Panc1 (cell line): ENCODE measurements around the gene CCDC38. TPM values are rescaled to one million over a fixed set of nuclear protein-coding genes. Genes with fewer than 3 reads are reported as not detected.

Experiments used
- ATAC-seq: fragments of 200-7000 bp; cut with Tn5 transposase; 2 replicates; pipeline ENCODE4 v1.9.1; 2020; ENCODE audit warnings: mild to moderate bottlenecking, moderate library complexity
- BruUV-seq: library from RNA; stranded (reverse); fragments of 400-500 nt; replicated peaks from 2 replicates; lab custom pipeline; 2021; lab: Mats Ljungman, UMichigan
- CTCF ChIA-PET: fragments of 300-600 bp; sonication (Branson Sonifier 250); formaldehyde crosslinking; loops from one replicate; lab custom pipeline; 2022; ENCODE audit warnings: antibody characterized with exemption; lab: Charles Lee
- POLR2A ChIA-PET: fragments of 300-600 bp; sonication (Branson Sonifier 250); formaldehyde crosslinking; loops from one replicate; lab custom pipeline; 2022; ENCODE audit warnings: antibody characterized with exemption; lab: Charles Lee
- DNase-seq: peaks from one replicate; pipeline ENCODE4 v3.0.0-alpha.2; 2010; ENCODE audit warnings: low read depth, low spot score
- H3K27ac ChIP-seq: 2 replicates; pipeline ENCODE4 v1.5.1; 2011; ENCODE audit warnings: mild to moderate bottlenecking, low read length, inconsistent platforms
- H3K27me3 ChIP-seq: fragments of 200-500 bp; sonication (Bioruptor generic); 2 replicates; pipeline ENCODE4 v1.6.0; 2014; ENCODE audit warnings: low read length, inconsistent platforms; ENCODE audit not compliant: control insufficient read depth, insufficient read depth
- H3K36me3 ChIP-seq: fragments of 200-500 bp; sonication (Bioruptor generic); 2 replicates; pipeline ENCODE4 v1.5.1; 2014; ENCODE audit warnings: inconsistent platforms, mild to moderate bottlenecking, low read length, moderate library complexity; ENCODE audit not compliant: control insufficient read depth, insufficient read depth
- H3K4me1 ChIP-seq: 2 replicates; pipeline ENCODE4 v1.5.1; 2011; ENCODE audit warnings: inconsistent platforms, mild to moderate bottlenecking, low read length, moderate library complexity; ENCODE audit not compliant: control insufficient read depth, insufficient read depth
- H3K4me3 ChIP-seq, 2 experiments: 2 replicates each; pipeline ENCODE4 v1.5.1; 2011 to 2012; ENCODE audit warnings: low read depth in 2 of 2, low read length in 2 of 2, mild to moderate bottlenecking in 2 of 2, inconsistent platforms in 1 of 2, moderate library complexity in 1 of 2
- H3K9me3 ChIP-seq: fragments of 200-500 bp; sonication (Bioruptor generic); 2 replicates; pipeline ENCODE4 v1.5.1; 2014; ENCODE audit warnings: low read depth, mild to moderate bottlenecking, inconsistent platforms, low read length, moderate library complexity; ENCODE audit not compliant: control insufficient read depth, insufficient read depth
- POLR2AphosphoS5 ChIP-seq: IDR thresholded peaks from 2 replicates; pipeline ENCODE4 v1.6.1; 2012; ENCODE audit warnings: mild to moderate bottlenecking, low read depth, low read length, moderate library complexity
- SIN3A ChIP-seq: IDR thresholded peaks from 2 replicates; pipeline ENCODE4 v1.6.1; 2012; ENCODE audit warnings: low read depth, mild to moderate bottlenecking, low read length, moderate library complexity, borderline replicate concordance; ENCODE audit not compliant: insufficient read depth
- TCF7L2 ChIP-seq: IDR thresholded peaks from 2 replicates; pipeline ENCODE4 v1.6.1; 2011; ENCODE audit warnings: mild to moderate bottlenecking, low read depth, low read length, inconsistent platforms
- in situ Hi-C: cut with HindIII; loops from 2 replicates; pipeline ENCODE4 v1.10.0; 2016; ENCODE audit warnings: low sequenced_read_pairs, low pct_unique_long_range_greater_than_20kb
- intact Hi-C: fragments of 100-400 bp; cut with micrococcal nuclease; formaldehyde crosslinking; loops from one replicate; pipeline ENCODE4 v1.10.0; 2022; ENCODE audit not compliant: unreplicated experiment
- total RNA-seq: library from RNA; stranded (reverse); gene quantifications from one replicate; pipeline ENCODE4 v1.2.1, GENCODE V29; 2021; ENCODE audit not compliant: unreplicated experiment
- TF ChIP-seq, protein P1 (sequence below), 2 experiments: IDR thresholded peaks; 2 replicates each; pipeline ENCODE4 v1.6.1; 2011 to 2012; ENCODE audit warnings: low read depth in 2 of 2, control low read depth in 1 of 2, low read length in 1 of 2, mild to moderate bottlenecking in 1 of 2, moderate library complexity in 1 of 2; ENCODE audit not compliant: insufficient read depth in 1 of 2
- TF ChIP-seq, protein P2 (sequence below): fragments of 450-650 bp; IDR thresholded peaks from 2 replicates; pipeline ENCODE4 v1.5.1; 2017; ENCODE audit warnings: mild to moderate bottlenecking

The CCDC38 gene
- total RNA-seq, 1 experiment from 2014 or later, result not detected

DNA sequence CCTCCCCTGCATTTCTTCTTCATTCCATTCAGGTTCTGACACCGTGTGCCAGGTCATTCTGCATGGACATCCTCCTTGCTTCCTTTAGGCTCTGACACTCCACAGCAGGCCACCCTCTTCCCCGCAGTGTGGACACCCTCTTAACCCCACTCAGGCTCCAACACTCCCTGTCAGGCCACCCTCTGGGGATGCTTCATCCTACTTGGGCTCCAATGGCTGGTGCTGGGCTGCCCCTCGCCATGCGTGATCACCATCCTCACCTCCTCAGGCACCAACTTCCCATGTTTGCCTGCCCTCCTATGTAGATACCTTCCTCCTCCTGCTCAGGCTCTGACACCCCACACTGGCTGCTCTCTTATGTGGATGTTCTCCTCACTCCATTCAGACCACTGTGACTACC lies 90.3 kb downstream of the CCDC38 start:
- ChIA-PET POLR2A (no interaction called here), CTCF (no interaction called here)
- in situ Hi-C loops, result no loop called here
- no peak for ATAC-seq
- H3K4me1 ChIP-seq, result no peaks in the 10 kb centered on the region
- H3K9me3 ChIP-seq, result no peaks in the 10 kb centered on the region
- H3K36me3 ChIP-seq, result no peaks in the 10 kb centered on the region
- no peak for DNase-seq
- no TSS peak for BruUV-seq
- intact Hi-C loops, result no loop called here
- H3K27me3 ChIP-seq, result peaks cover 2% of the 10 kb centered on the region; the same call in 1 of the 2 replicates
- no peak overlapping the region for H3K4me3 ChIP-seq
- TF ChIP-seq POLR2AphosphoS5, result no peak
- TF ChIP-seq, protein P1, sequence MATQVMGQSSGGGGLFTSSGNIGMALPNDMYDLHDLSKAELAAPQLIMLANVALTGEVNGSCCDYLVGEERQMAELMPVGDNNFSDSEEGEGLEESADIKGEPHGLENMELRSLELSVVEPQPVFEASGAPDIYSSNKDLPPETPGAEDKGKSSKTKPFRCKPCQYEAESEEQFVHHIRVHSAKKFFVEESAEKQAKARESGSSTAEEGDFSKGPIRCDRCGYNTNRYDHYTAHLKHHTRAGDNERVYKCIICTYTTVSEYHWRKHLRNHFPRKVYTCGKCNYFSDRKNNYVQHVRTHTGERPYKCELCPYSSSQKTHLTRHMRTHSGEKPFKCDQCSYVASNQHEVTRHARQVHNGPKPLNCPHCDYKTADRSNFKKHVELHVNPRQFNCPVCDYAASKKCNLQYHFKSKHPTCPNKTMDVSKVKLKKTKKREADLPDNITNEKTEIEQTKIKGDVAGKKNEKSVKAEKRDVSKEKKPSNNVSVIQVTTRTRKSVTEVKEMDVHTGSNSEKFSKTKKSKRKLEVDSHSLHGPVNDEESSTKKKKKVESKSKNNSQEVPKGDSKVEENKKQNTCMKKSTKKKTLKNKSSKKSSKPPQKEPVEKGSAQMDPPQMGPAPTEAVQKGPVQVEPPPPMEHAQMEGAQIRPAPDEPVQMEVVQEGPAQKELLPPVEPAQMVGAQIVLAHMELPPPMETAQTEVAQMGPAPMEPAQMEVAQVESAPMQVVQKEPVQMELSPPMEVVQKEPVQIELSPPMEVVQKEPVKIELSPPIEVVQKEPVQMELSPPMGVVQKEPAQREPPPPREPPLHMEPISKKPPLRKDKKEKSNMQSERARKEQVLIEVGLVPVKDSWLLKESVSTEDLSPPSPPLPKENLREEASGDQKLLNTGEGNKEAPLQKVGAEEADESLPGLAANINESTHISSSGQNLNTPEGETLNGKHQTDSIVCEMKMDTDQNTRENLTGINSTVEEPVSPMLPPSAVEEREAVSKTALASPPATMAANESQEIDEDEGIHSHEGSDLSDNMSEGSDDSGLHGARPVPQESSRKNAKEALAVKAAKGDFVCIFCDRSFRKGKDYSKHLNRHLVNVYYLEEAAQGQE (IDR thresholded peaks at IDR 0.05; ENCODE audit: insufficient read depth in 1 of 2, low read depth in 2 of 2, low read length in 1 of 2), result no peak
- TF ChIP-seq, protein P2, sequence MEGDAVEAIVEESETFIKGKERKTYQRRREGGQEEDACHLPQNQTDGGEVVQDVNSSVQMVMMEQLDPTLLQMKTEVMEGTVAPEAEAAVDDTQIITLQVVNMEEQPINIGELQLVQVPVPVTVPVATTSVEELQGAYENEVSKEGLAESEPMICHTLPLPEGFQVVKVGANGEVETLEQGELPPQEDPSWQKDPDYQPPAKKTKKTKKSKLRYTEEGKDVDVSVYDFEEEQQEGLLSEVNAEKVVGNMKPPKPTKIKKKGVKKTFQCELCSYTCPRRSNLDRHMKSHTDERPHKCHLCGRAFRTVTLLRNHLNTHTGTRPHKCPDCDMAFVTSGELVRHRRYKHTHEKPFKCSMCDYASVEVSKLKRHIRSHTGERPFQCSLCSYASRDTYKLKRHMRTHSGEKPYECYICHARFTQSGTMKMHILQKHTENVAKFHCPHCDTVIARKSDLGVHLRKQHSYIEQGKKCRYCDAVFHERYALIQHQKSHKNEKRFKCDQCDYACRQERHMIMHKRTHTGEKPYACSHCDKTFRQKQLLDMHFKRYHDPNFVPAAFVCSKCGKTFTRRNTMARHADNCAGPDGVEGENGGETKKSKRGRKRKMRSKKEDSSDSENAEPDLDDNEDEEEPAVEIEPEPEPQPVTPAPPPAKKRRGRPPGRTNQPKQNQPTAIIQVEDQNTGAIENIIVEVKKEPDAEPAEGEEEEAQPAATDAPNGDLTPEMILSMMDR, result no peak
- no peak for TF ChIP-seq SIN3A
- H3K27ac ChIP-seq, result no peak overlapping the region

DNA sequence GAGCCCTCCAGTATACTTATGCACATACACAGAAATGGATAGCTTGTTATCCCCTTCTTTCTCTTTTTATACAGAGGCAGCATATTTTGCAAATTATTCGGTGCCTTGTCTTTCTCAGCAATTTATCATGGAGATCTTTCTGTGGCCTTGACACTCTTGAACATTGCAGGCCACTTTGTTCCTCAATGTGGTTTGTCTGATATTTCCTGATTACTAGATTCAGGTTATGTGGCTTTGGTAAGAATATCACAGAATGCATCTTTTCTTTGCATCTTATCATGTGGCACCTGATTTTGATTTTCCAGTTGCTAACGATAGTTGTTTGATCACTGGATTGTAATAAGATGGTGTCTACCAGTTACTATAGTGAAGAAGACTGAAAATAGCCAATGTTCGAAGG lies 90.8 kb downstream of the CCDC38 start:
- TF ChIP-seq TCF7L2, result no peak
- TF ChIP-seq, protein P2, result no peak
- TF ChIP-seq, protein P1 (IDR thresholded peaks at IDR 0.05; ENCODE audit: insufficient read depth in 1 of 2, low read depth in 2 of 2, low read length in 1 of 2), result no peak
- no peak for TF ChIP-seq SIN3A
- no peak for TF ChIP-seq POLR2AphosphoS5
- H3K36me3 ChIP-seq, result no peaks in the 10 kb centered on the region
- H3K27me3 ChIP-seq, result peaks cover 2% of the 10 kb centered on the region
- no peak overlapping the region for H3K27ac ChIP-seq
- no peak overlapping the region for H3K4me3 ChIP-seq
- no TSS peak for BruUV-seq
- H3K4me1 ChIP-seq, result no peaks in the 10 kb centered on the region
- intact Hi-C loops, result no loop called here
- no peak for ATAC-seq
- in situ Hi-C loops, result no loop called here
- POLR2A ChIA-PET, result no interaction called here
- DNase-seq, result no peak
- H3K9me3 ChIP-seq, result no peaks in the 10 kb centered on the region
- CTCF ChIA-PET, result no interaction called here
